Sciatic nerve (tissue), 1 donor: ENCODE results near the gene MRPS15. TPM values are rescaled to one million over a fixed set of nuclear protein-coding genes. Genes with fewer than 3 reads are reported as not detected.

ENCODE experiments used
- total RNA-seq: library from RNA; stranded (reverse); fragmentation: NEBNext Ultra II Directional; extraction: Animal tissue kit (Norgen Biotek cat#: 25700); gene quantifications from one replicate; pipeline ENCODE4 v1.2.1, GENCODE V29; 2021
- donor health status: DM: no; HTN: no; CAD: no.

MRPS15 gene
- total RNA-seq, 1 donor from 2014 or later, result 41.5 TPM

Other genes starting within 250 kb of the MRPS15 start
- gene THRAP3, start 239.9 kb downstream of the MRPS15 start, total RNA-seq, result 101 TPM
- 9.8 TPM for gene SH3D21, start 158.0 kb downstream of the MRPS15 start, total RNA-seq
- gene EVA1B, start 140.7 kb downstream of the MRPS15 start, total RNA-seq, result 36.4 TPM
- gene STK40, start 78.5 kb downstream of the MRPS15 start, total RNA-seq, result 47.2 TPM
- 27.7 TPM for gene LSM10, start 66.5 kb downstream of the MRPS15 start, total RNA-seq
- gene OSCP1, start 13.9 kb downstream of the MRPS15 start, total RNA-seq, result 9.8 TPM
- gene CSF3R, start 18.5 kb upstream of the MRPS15 start, total RNA-seq, result 57.3 TPM